Measurements from ENCODE around the gene TMEM233. TPM values are rescaled to one million over a fixed set of nuclear protein-coding genes. Genes with fewer than 3 reads are reported as not detected.

TMEM233 gene
- total and polyA plus RNA-seq, 2 experiments from 2014 or later: 0.24 to 0.71 TPM

- no peaks in the 10 kb centered on the region for H4K20me1 ChIP-seq (replicated peaks; ENCODE audit: insufficient read depth)
- H3K9me3 Mint-ChIP-seq: no peaks in the 10 kb centered on the region
- TF ChIP-seq CREB1 (CRISPR knock-in tag; IDR thresholded peaks at IDR 0.05; ENCODE audit: low read depth) (no peak), POLR2AphosphoS5 (IDR thresholded peaks at IDR 0.05; ENCODE audit: low read depth) (no peak), STAT1 (IDR thresholded peaks at IDR 0.05; ENCODE audit: unreplicated experiment) (no peak), CTCF (conservative IDR thresholded peaks at IDR 0.05; ENCODE audit: low read depth in 2 of 2) (no peak), EZH2phosphoT487 (IDR thresholded peaks at IDR 0.05; ENCODE audit: unreplicated experiment) (no peak), ETS1 (IDR thresholded peaks at IDR 0.05) (no peak), ZNF462 (CRISPR knock-in tag; IDR thresholded peaks at IDR 0.05) (no peak), ZNF331 (CRISPR knock-in tag; IDR thresholded peaks at IDR 0.05; ENCODE audit: low read depth) (no peak), EZH2 (IDR thresholded peaks at IDR 0.05; ENCODE audit: low read depth, unreplicated experiment) (no peak), REST (IDR thresholded peaks at IDR 0.05; ENCODE audit: unreplicated experiment) (no peak), ZNF114 (CRISPR knock-in tag; IDR thresholded peaks at IDR 0.05) (no peak), NANOG (IDR thresholded peaks at IDR 0.05; ENCODE audit: borderline replicate concordance) (no peak), JUNB (IDR thresholded peaks at IDR 0.05; ENCODE audit: unreplicated experiment) (no peak)
Measured at GRCh38 chr12:119601877-119602733, 8.5 kb downstream of the TMEM233 start.

More at GRCh38 chr12:119601877-119602733, 8.5 kb downstream of the TMEM233 start:
- Histone ChIP-seq H2AFZ (no peak overlapping the region), H3K36me3 (ENCODE audit: insufficient read depth) (no peaks in the 10 kb centered on the region), H3F3A (replicated peaks; ENCODE audit: low read depth) (no peaks in the 10 kb centered on the region), H3K79me2 (replicated peaks; ENCODE audit: insufficient read depth) (no peaks in the 10 kb centered on the region), H3K4me2 (no peak overlapping the region), H3K4me3 (no peak overlapping the region), H3K4me1 (ENCODE audit: insufficient read depth) (no peaks in the 10 kb centered on the region), H3K27ac (ENCODE audit: low read depth) (no peak overlapping the region), H3K9me2 (ENCODE audit: insufficient read depth) (no peaks in the 10 kb centered on the region), H3K27me3 (ENCODE audit: insufficient read depth) (peaks cover 13% of the 10 kb centered on the region)
- peaks cover 2% of the 10 kb centered on the region for H3K27me3 Mint-ChIP-seq (ENCODE audit: insufficient read depth, low read depth, poor library complexity)
- H3K36me3 Mint-ChIP-seq (ENCODE audit: low read depth): no peaks in the 10 kb centered on the region
- no peaks in the 10 kb centered on the region; the same call in 2 of the 3 replicates for H3K4me1 Mint-ChIP-seq
- DNase-seq (ENCODE audit: low spot score) (no peak), ATAC-seq (no peak)
- H3K4me3 Mint-ChIP-seq: no peak overlapping the region
- no peak overlapping the region for H3K27ac Mint-ChIP-seq

All from GM23338 (cell line).